Transverse colon (tissue), 4 donors: ENCODE measurements around the gene POU4F1.

Experiments
- CTCF ChIP-seq, 5 experiments: fragments of 200-600 bp in 3 of 5; fragments of 450-650 bp in 2 of 5; sonication (generic) in 3 of 5; IDR thresholded peaks; 1 replicate in 2 of 5; 2 replicates in 3 of 5; pipeline ENCODE4 v1.5.1; 2016 to 2017; ENCODE audit warnings: antibody characterized with exemption in 5 of 5, inconsistent platforms in 3 of 5, mild to moderate bottlenecking in 2 of 5, moderate library complexity in 1 of 5
- EP300 ChIP-seq: sonication (generic); formaldehyde crosslinking; IDR thresholded peaks from one replicate; pipeline ENCODE4 v1.6.1; 2017; ENCODE audit warnings: antibody characterized with exemption, low read depth
- POLR2A ChIP-seq: fragments of 450-650 bp; IDR thresholded peaks from one replicate; pipeline ENCODE4 v1.6.1; 2016; ENCODE audit warnings: antibody characterized with exemption, mild to moderate bottlenecking, moderate library complexity
- POLR2AphosphoS5 ChIP-seq, 3 donors: sonication (generic); formaldehyde crosslinking; IDR thresholded peaks; one replicate each; pipeline ENCODE4 v1.6.1; 2016; ENCODE audit warnings: antibody characterized with exemption in 3 of 3

- no peak for TF ChIP-seq EP300
- no peak for TF ChIP-seq CTCF (IDR thresholded peaks at IDR 0.05)
- no peak for TF ChIP-seq POLR2A
- no peak for TF ChIP-seq POLR2AphosphoS5 (IDR thresholded peaks at IDR 0.05)
Observed at GRCh38 chr13:78631077-78631476, 27.7 kb upstream of the POU4F1 start.
